ENCODE measurements around the gene ZNF439. TPM values are rescaled to one million over a fixed set of nuclear protein-coding genes. Genes with fewer than 3 reads are reported as not detected.
"Not testable (repeated sequence)": the region's sequence is repeated elsewhere in the genome, so short reads cannot be mapped to it uniquely, and the experiment has no call there.

ZNF439 gene
- total and polyA plus RNA-seq, 2 donors (not counting 1 experiment from before 2014, with no cell fraction given) = 19.7 to 48.6 TPM

DNA sequence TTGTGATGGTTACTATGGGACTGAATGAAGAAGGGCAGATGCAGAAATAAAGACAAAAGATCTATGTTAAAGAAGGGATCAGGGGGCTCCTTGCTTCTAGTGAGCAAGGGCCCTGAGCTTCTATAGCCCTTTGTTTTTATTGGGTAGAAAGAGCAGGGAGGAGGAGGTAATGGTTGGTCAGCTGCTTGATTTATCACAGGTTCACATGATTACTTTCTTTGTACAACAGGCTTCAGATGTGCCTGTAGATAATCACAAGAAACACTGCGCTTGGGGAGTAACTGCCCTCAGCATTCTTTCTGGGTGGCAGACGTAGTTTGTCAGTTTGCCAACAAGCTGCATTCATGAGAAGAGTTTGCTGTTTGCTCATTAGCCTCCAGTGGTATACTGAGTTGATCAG, 4.8 kb upstream of the ZNF439 start:
- intact Hi-C loops (cut with micrococcal nuclease) = no loop called here
- no peak overlapping the region for H3K4me3 Mint-ChIP-seq
- H3K4me1 ChIP-seq (ENCODE audit: control insufficient read depth in 2 of 2, insufficient read depth in 2 of 2, low read length in 2 of 2) = peaks cover 4 to 6% of the 10 kb centered on the region in 2 donors
- no peak for ATAC-seq (ENCODE audit: low read depth)
- no peak overlapping the region for H3K27ac ChIP-seq (ENCODE audit: low read length in 2 of 2)
- ChIA-PET POLR2A (no interaction called here), CTCF (interaction anchor here (0.8 kb wide), 1 partner anchor 46 kb away, joined by 3 read pairs; the partner anchor contains the start of gene ZNF491)
- H3K4me3 ChIP-seq (ENCODE audit: control extremely low read depth in 1 of 5, extremely low read depth in 1 of 5, insufficient read depth in 1 of 5, low read depth in 2 of 5, low read length in 4 of 5) = no peak overlapping the region
- DNase-seq = no peak
- H3K9ac ChIP-seq (ENCODE audit: low read length) = no peak overlapping the region
- 90% methylated on average over 2 of the region's 2 CpGs for WGBS (ENCODE audit: insufficient coverage)
- H4K20me1 ChIP-seq (ENCODE audit: control insufficient read depth, insufficient read depth, low read length, poor library complexity, severe bottlenecking) = no peaks in the 10 kb centered on the region
- H3K27ac Mint-ChIP-seq = no peak overlapping the region
- no peaks in the 10 kb centered on the region for H3K27me3 ChIP-seq (replicated peaks in 1 of 4; ENCODE audit: control extremely low read depth in 1 of 4, control insufficient read depth in 3 of 4, insufficient read depth in 4 of 4, low read length in 3 of 4)
- no peaks in the 10 kb centered on the region for H3K27me3 Mint-ChIP-seq
- H3K4me2 ChIP-seq (replicated peaks; ENCODE audit: low read depth, low read length, poor library complexity, severe bottlenecking) = no peak overlapping the region
- H3K79me2 ChIP-seq (ENCODE audit: control insufficient read depth, insufficient read depth, low read length) = no peaks in the 10 kb centered on the region
- peaks cover 5% of the 10 kb centered on the region for H3K4me1 Mint-ChIP-seq
- H3K36me3 ChIP-seq (replicated peaks in 1 of 2; ENCODE audit: control extremely low read depth in 1 of 2, control insufficient read depth in 1 of 2, extremely low read depth in 1 of 2, insufficient read depth in 2 of 2, low read length in 1 of 2) = no peaks in the 10 kb centered on the region
- no peaks in the 10 kb centered on the region for H3K9me3 Mint-ChIP-seq (ENCODE audit: insufficient read depth)
- no peak for TF ChIP-seq EZH2 (IDR thresholded peaks at IDR 0.05; ENCODE audit: borderline replicate concordance, insufficient read depth, low read depth, low read length, poor library complexity, severe bottlenecking)
- TF ChIP-seq, protein P1, sequence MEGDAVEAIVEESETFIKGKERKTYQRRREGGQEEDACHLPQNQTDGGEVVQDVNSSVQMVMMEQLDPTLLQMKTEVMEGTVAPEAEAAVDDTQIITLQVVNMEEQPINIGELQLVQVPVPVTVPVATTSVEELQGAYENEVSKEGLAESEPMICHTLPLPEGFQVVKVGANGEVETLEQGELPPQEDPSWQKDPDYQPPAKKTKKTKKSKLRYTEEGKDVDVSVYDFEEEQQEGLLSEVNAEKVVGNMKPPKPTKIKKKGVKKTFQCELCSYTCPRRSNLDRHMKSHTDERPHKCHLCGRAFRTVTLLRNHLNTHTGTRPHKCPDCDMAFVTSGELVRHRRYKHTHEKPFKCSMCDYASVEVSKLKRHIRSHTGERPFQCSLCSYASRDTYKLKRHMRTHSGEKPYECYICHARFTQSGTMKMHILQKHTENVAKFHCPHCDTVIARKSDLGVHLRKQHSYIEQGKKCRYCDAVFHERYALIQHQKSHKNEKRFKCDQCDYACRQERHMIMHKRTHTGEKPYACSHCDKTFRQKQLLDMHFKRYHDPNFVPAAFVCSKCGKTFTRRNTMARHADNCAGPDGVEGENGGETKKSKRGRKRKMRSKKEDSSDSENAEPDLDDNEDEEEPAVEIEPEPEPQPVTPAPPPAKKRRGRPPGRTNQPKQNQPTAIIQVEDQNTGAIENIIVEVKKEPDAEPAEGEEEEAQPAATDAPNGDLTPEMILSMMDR (IDR thresholded peaks at IDR 0.05) = no peak
- H2AFZ ChIP-seq (ENCODE audit: insufficient read depth, low read depth, low read length, poor library complexity, severe bottlenecking) = no peak overlapping the region
- peaks cover 0 to 3% (median 0%) of the 10 kb centered on the region in 3 donors for H3K9me3 ChIP-seq (ENCODE audit: control extremely low read depth in 1 of 3, control insufficient read depth in 2 of 3, insufficient read depth in 1 of 3, low read length in 2 of 3)

DNA sequence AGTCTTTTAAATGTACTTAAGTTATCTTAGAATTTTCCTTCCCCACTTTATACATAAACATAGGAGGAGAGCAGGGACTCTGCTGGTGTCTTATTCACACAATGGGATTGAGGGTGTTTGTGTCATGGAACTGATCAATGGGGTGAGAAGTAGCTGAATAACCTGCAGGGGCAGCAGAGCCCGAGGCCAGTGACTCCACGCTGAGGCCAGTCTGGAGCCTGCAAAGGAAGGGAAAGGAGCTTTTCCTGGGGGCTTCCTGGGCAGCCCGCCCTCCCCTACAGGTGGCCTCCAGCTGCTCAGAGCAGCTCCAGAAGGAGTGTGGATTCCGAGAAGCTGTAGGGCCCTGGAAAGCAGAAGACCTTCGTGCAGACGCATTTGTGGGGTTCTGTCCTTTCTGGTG, 911 bp upstream of the ZNF439 start:
- CTCF ChIA-PET = interaction anchor here (1.4 to 1.7 kb wide), 3 partner anchors 14 to 50 kb away, joined by 3 to 5 read pairs (median 3); partner anchors contain the start of gene ZNF491

More for the DNA sequence above, 911 bp upstream of the ZNF439 start:
- ATAC-seq (ENCODE audit: low read depth); POLR2A ChIA-PET; H3K4me2 ChIP-seq (replicated peaks; ENCODE audit: low read depth, low read length, poor library complexity, severe bottlenecking); H3K27ac ChIP-seq (ENCODE audit: low read length in 2 of 2); H3K9ac ChIP-seq (ENCODE audit: low read length); H3K27me3 ChIP-seq (replicated peaks in 1 of 4; ENCODE audit: control extremely low read depth in 1 of 4, control insufficient read depth in 3 of 4, insufficient read depth in 4 of 4, low read length in 3 of 4); DNase-seq; H3K4me3 ChIP-seq (ENCODE audit: control extremely low read depth in 1 of 5, extremely low read depth in 1 of 5, insufficient read depth in 1 of 5, low read depth in 2 of 5, low read length in 4 of 5); H3K9me3 ChIP-seq (ENCODE audit: control extremely low read depth in 1 of 3, control insufficient read depth in 2 of 3, insufficient read depth in 1 of 3, low read length in 2 of 3); H3K9me3 Mint-ChIP-seq (ENCODE audit: insufficient read depth); H3K27me3 Mint-ChIP-seq; H3K27ac Mint-ChIP-seq: not testable (repeated sequence)
- 82% methylated on average over 6 of the region's 6 CpGs for WGBS (ENCODE audit: insufficient coverage)
- intact Hi-C loops (cut with micrococcal nuclease) = loop anchor here (1.0 to 2.0 kb wide), 5 partner anchors 33 to 315 kb away; partner anchors contain the start of genes ZNF440, ZNF441, ZNF491 and ZNF700
- H3K4me1 Mint-ChIP-seq = peaks cover 29% of the 10 kb centered on the region
- Histone ChIP-seq H3K36me3 (replicated peaks in 1 of 2; ENCODE audit: control extremely low read depth in 1 of 2, control insufficient read depth in 1 of 2, extremely low read depth in 1 of 2, insufficient read depth in 2 of 2, low read length in 1 of 2) (peaks cover 0 to 12% of the 10 kb centered on the region in 2 experiments), H2AFZ (ENCODE audit: insufficient read depth, low read depth, low read length, poor library complexity, severe bottlenecking) (peak overlapping the region; percentile 86), H3K4me1 (ENCODE audit: control insufficient read depth in 2 of 2, insufficient read depth in 2 of 2, low read length in 2 of 2) (peaks cover 20 to 24% of the 10 kb centered on the region in 2 donors), H3K79me2 (ENCODE audit: control insufficient read depth, insufficient read depth, low read length) (peaks cover 30% of the 10 kb centered on the region), H4K20me1 (ENCODE audit: control insufficient read depth, insufficient read depth, low read length, poor library complexity, severe bottlenecking) (peaks cover 33% of the 10 kb centered on the region)
- H3K4me3 Mint-ChIP-seq = peak overlapping the region; percentile 90
